HG02623 (cell line): ENCODE measurements around the gene SLC25A38.
"Not testable (repeated sequence)": the region's sequence is repeated elsewhere in the genome, so short reads cannot be mapped to it uniquely, and the experiment has no call there.

Experiments used
- ATAC-seq: cut with Tn5 transposase; IDR thresholded peaks from one replicate; pipeline ENCODE4 v1.9.1; 2021; ENCODE audit warnings: moderate library complexity; ENCODE audit not compliant: unreplicated experiment

The SLC25A38 gene

GRCh38 chr3:39406368-39407258 is 23.4 kb downstream of the SLC25A38 start, which contains the start of gene RPSA:
Gene RPSA, plus strand, starts transcription at chr3:39406720. Its CDS starts 934 bp downstream, at chr3:39407654.
- ATAC-seq: peak; percentile 91

- no peak for ATAC-seq
These were observed 24.1 kb downstream of the SLC25A38 start for GRCh38 chr3:39407259-39407629.

GRCh38 chr3:39407773-39408492 is 24.8 kb downstream of the SLC25A38 start:
- no peak for ATAC-seq

GRCh38 chr3:39408493-39409372 is 25.6 kb downstream of the SLC25A38 start:
- no peak for ATAC-seq

- no peak for ATAC-seq
These were observed 26.5 kb downstream of the SLC25A38 start for GRCh38 chr3:39409514-39410136.

- ATAC-seq: no peak
These were observed 27.7 kb downstream of the SLC25A38 start for GRCh38 chr3:39410893-39411292.

- no peak for ATAC-seq
These were observed 29.6 kb downstream of the SLC25A38 start for GRCh38 chr3:39412668-39413260.

GRCh38 chr3:39413691-39414420 is 30.7 kb downstream of the SLC25A38 start:
- no peak for ATAC-seq

- no peak for ATAC-seq
These were observed 31.3 kb downstream of the SLC25A38 start for GRCh38 chr3:39414421-39414907.

- ATAC-seq: not testable (repeated sequence)
These were observed 32.1 kb downstream of the SLC25A38 start for GRCh38 chr3:39415302-39415701.

GRCh38 chr3:39415983-39416382 is 32.8 kb downstream of the SLC25A38 start:
- no peak for ATAC-seq

- not testable (repeated sequence) for ATAC-seq
These were observed 33.8 kb downstream of the SLC25A38 start for GRCh38 chr3:39416998-39417397.

- not testable (repeated sequence) for ATAC-seq
These were observed 35.5 kb downstream of the SLC25A38 start for GRCh38 chr3:39418556-39419225.

GRCh38 chr3:39419742-39420315 is 36.7 kb downstream of the SLC25A38 start:
- ATAC-seq: no peak

- ATAC-seq: no peak
These were observed 37.4 kb downstream of the SLC25A38 start for GRCh38 chr3:39420543-39420942.

GRCh38 chr3:39423436-39423970 is 40.3 kb downstream of the SLC25A38 start:
- ATAC-seq: no peak

- no peak for ATAC-seq
These were observed 43.1 kb downstream of the SLC25A38 start for GRCh38 chr3:39426312-39426711.

GRCh38 chr3:39427506-39427905 is 44.3 kb downstream of the SLC25A38 start:
- ATAC-seq: no peak
